Measurements from ENCODE around the gene ITGA11.

- no peak for TF ChIP-seq CTCF (conservative IDR thresholded peaks at IDR 0.05)
- no peak for TF ChIP-seq EZH2 (IDR thresholded peaks at IDR 0.05; ENCODE audit: low read depth)
Observed at GRCh38 chr15:68368731-68369435, 63.1 kb downstream of the ITGA11 start.

Data from PC-9 (cell line).